Neural cell (in vitro differentiated cells): ENCODE results near the gene LHFPL6. TPM values are rescaled to one million over a fixed set of nuclear protein-coding genes. Genes with fewer than 3 reads are reported as not detected.

ENCODE experiments used
- H2AFZ ChIP-seq: fragments of 200-600, 300-800 bp; sonication (generic), shearing (Covaris generic); 2 replicates; pipeline ENCODE4 v1.6.0; 2014; ENCODE audit warnings: low read depth, mild to moderate bottlenecking, antibody characterized with exemption, low read length, moderate library complexity
- H3F3A ChIP-seq: fragments of 200-600 bp; shearing (Covaris generic); 2 replicates; pipeline ENCODE4 v1.6.1; 2016; ENCODE audit warnings: mild to moderate bottlenecking, moderate library complexity, mixed read lengths, antibody characterized with exemption, low read length; ENCODE audit not compliant: insufficient read depth, poor library complexity, severe bottlenecking
- H3K27ac ChIP-seq: fragments of 200-600, 300-800 bp; sonication (generic), shearing (Covaris generic); 2 replicates; pipeline ENCODE4 v1.5.1; 2014; ENCODE audit warnings: mild to moderate bottlenecking, low read length, moderate library complexity
- H3K27me3 ChIP-seq: fragments of 300-800, 200-600 bp; sonication (generic), shearing (Covaris generic); 2 replicates; pipeline ENCODE4 v1.6.0; 2014; ENCODE audit warnings: mild to moderate bottlenecking, low read depth, low read length, moderate library complexity; ENCODE audit not compliant: insufficient read depth
- H3K36me3 ChIP-seq: fragments of 300-800, 200-600 bp; sonication (generic), shearing (Covaris generic); 2 replicates; pipeline ENCODE4 v1.5.1; 2014; ENCODE audit warnings: mild to moderate bottlenecking, antibody characterized with exemption, low read length, moderate library complexity; ENCODE audit not compliant: insufficient read depth
- H3K4me2 ChIP-seq: fragments of 300-800, 200-600 bp; sonication (generic), shearing (Covaris generic); 2 replicates; pipeline ENCODE4 v1.6.0; 2014; ENCODE audit warnings: mild to moderate bottlenecking, low read length
- H3K4me3 ChIP-seq: fragments of 300-800, 200-600 bp; sonication (generic), shearing (Covaris generic); 2 replicates; pipeline ENCODE4 v1.5.1; 2014; ENCODE audit warnings: mild to moderate bottlenecking, low read length, moderate library complexity
- H3K79me2 ChIP-seq: fragments of 200-600 bp; shearing (Covaris generic); replicated peaks from 2 replicates; pipeline ENCODE4 v1.6.0; 2014; ENCODE audit warnings: mild to moderate bottlenecking, low read length, moderate library complexity; ENCODE audit not compliant: insufficient read depth
- H3K9ac ChIP-seq: fragments of 300-800, 200-600 bp; sonication (generic), shearing (Covaris generic); 2 replicates; pipeline ENCODE4 v1.6.1; 2016; ENCODE audit warnings: mild to moderate bottlenecking, low read length, mixed read lengths
- H3K9me2 ChIP-seq: fragments of 200-600 bp; shearing (Covaris generic); 2 replicates; pipeline ENCODE4 v1.6.1; 2016; ENCODE audit warnings: mild to moderate bottlenecking, low read length, mixed read lengths; ENCODE audit not compliant: insufficient read depth
- H3K9me3 ChIP-seq: fragments of 200-600, 300-800 bp; sonication (generic), shearing (Covaris generic); 2 replicates; pipeline ENCODE4 v1.6.1; 2016; ENCODE audit warnings: mild to moderate bottlenecking, mixed run types, low read length, moderate library complexity, mixed read lengths
- H4K20me1 ChIP-seq: fragments of 200-600 bp; shearing (Covaris generic); 2 replicates; pipeline ENCODE4 v1.6.1; 2016; ENCODE audit warnings: mild to moderate bottlenecking, mixed run types; ENCODE audit not compliant: insufficient read depth
- CTCF ChIP-seq: fragments of 450-650 bp; IDR thresholded peaks from 2 replicates; pipeline ENCODE4 v1.5.1; 2014; ENCODE audit warnings: antibody characterized with exemption, mild to moderate bottlenecking, moderate library complexity; ENCODE audit not compliant: poor library complexity, severe bottlenecking
- EP300 ChIP-seq: fragments of 450-650 bp; conservative IDR thresholded peaks from 2 replicates; pipeline ENCODE4 v1.6.1; 2014; ENCODE audit warnings: antibody characterized with exemption, mild to moderate bottlenecking, moderate library complexity; ENCODE audit not compliant: poor library complexity, severe bottlenecking
- EZH2 ChIP-seq: fragments of 200-600, 300-800 bp; shearing (Covaris generic), sonication (generic); IDR thresholded peaks from 2 replicates; pipeline ENCODE4 v1.6.1; 2014; ENCODE audit warnings: antibody characterized with exemption, low read length, borderline replicate concordance, mild to moderate bottlenecking; ENCODE audit not compliant: insufficient read depth, poor library complexity, severe bottlenecking
- MXI1 ChIP-seq: fragments of 450-650 bp; conservative IDR thresholded peaks from 2 replicates; pipeline ENCODE4 v1.6.1; 2014; ENCODE audit warnings: antibody characterized with exemption, mild to moderate bottlenecking; ENCODE audit not compliant: poor library complexity, severe bottlenecking
- POLR2AphosphoS5 ChIP-seq: IDR thresholded peaks from 2 replicates; pipeline ENCODE4 v1.6.1; 2012
- RAD21 ChIP-seq: fragments of 450-650 bp; conservative IDR thresholded peaks from 2 replicates; pipeline ENCODE4 v1.6.1; 2014; ENCODE audit warnings: antibody characterized with exemption, mild to moderate bottlenecking, moderate library complexity
- REST ChIP-seq: IDR thresholded peaks from 2 replicates; pipeline ENCODE4 v1.6.1; 2012; ENCODE audit warnings: borderline replicate concordance
- SMC3 ChIP-seq: fragments of 450-650 bp; conservative IDR thresholded peaks from 2 replicates; pipeline ENCODE4 v1.6.1; 2014; ENCODE audit warnings: antibody characterized with exemption, mild to moderate bottlenecking, moderate library complexity; ENCODE audit not compliant: poor library complexity
- TAF1 ChIP-seq: IDR thresholded peaks from 2 replicates; pipeline ENCODE4 v1.6.1; 2012; ENCODE audit warnings: low read depth
- polyA minus RNA-seq: library from RNA; depleted of rRNA, polyadenylated mRNA; stranded (reverse); fragments of >200 nt; gene quantifications from 2 replicates; pipeline ENCODE4 v1.2.3, GENCODE V29; 2014
- polyA plus RNA-seq: library from polyadenylated mRNA; depleted of rRNA; stranded (reverse); fragments of >200 nt; gene quantifications from 2 replicates; pipeline ENCODE4 v1.2.3, GENCODE V29; 2014

LHFPL6 gene
- polyA plus RNA-seq, result 36.3 and 38.7 TPM in 2 replicates
- polyA minus RNA-seq, result 26.1 and 30.8 TPM in 2 replicates

GRCh38 chr13:39602614-39603366, at the start of gene LHFPL6:
Gene LHFPL6, minus strand, starts transcription at chr13:39603193.
- H3K9me2 ChIP-seq, result no peaks in the 10 kb centered on the region
- peak within 1 kb of the TSS; percentile 87 for H3K4me2 ChIP-seq
- H3K27me3 ChIP-seq, result no peaks in the 10 kb centered on the region
- no peaks in the 10 kb centered on the region for H4K20me1 ChIP-seq
- peak within 1 kb of the TSS; percentile 11 for H3K27ac ChIP-seq
- no peaks in the 10 kb centered on the region for H3K9me3 ChIP-seq
- H3K4me3 ChIP-seq, result peak within 1 kb of the TSS; percentile 86
- no peaks in the 10 kb centered on the region for H3F3A ChIP-seq
- H3K36me3 ChIP-seq, result no peaks in the 10 kb centered on the region
- peak within 1 kb of the TSS; percentile 67 for H3K9ac ChIP-seq
- peak; percentile 20 for TF ChIP-seq REST
- TF ChIP-seq CTCF, result peak; percentile 72
- TF ChIP-seq POLR2AphosphoS5, result no peak
- peak; percentile 81 for TF ChIP-seq RAD21
- peak; percentile 47 for TF ChIP-seq MXI1
- no peak for TF ChIP-seq EP300
- TF ChIP-seq EZH2, result no peak
- peak; percentile 80 for TF ChIP-seq SMC3
- no peak for TF ChIP-seq TAF1
- H2AFZ ChIP-seq, result peak within 1 kb of the TSS; percentile 30
- peaks cover 45% of the 10 kb centered on the region for H3K79me2 ChIP-seq

- H3K79me2 ChIP-seq, result no peaks in the 10 kb centered on the region
- TF ChIP-seq MXI1, result no peak
- no peak for TF ChIP-seq RAD21
- no peak for TF ChIP-seq POLR2AphosphoS5
- no peak for TF ChIP-seq TAF1
- no peak for TF ChIP-seq EP300
- no peak for TF ChIP-seq REST
- no peak for TF ChIP-seq CTCF
- no peak for TF ChIP-seq SMC3
- no peak for TF ChIP-seq EZH2
- no peak overlapping the region for H3K4me2 ChIP-seq
- no peak overlapping the region for H3K27ac ChIP-seq
- no peaks in the 10 kb centered on the region for H3K9me2 ChIP-seq
- no peak overlapping the region for H3K9ac ChIP-seq
- H2AFZ ChIP-seq, result no peak overlapping the region
- H3K27me3 ChIP-seq, result no peaks in the 10 kb centered on the region
- no peaks in the 10 kb centered on the region for H3K9me3 ChIP-seq
- H4K20me1 ChIP-seq, result no peaks in the 10 kb centered on the region
- H3K4me3 ChIP-seq, result no peak overlapping the region
- H3F3A ChIP-seq, result no peaks in the 10 kb centered on the region
- no peaks in the 10 kb centered on the region for H3K36me3 ChIP-seq
Measured at GRCh38 chr13:39646122-39646521, 43.1 kb upstream of the LHFPL6 start.
